Central memory CD8-positive, alpha-beta T cell (primary cell): Measurements from ENCODE around the gene CNTROB.
A peak's percentile ranks its signal among the peaks of the same experiment; 100 is the strongest.

Experiments
- ATAC-seq: fragments of 150-1000 bp; cut with Tn5 transposase; replicated peaks from 2 replicates; pipeline ENCODE4 v1.10.0; 2022; ENCODE audit warnings: mild to moderate bottlenecking, moderate FRiP score, moderate number of reproducible peaks; ENCODE audit not compliant: poor library complexity, severe bottlenecking; ENCODE audit errors: extremely low read depth
- DNase-seq, 2 donors: peaks; one replicate each; pipeline ENCODE4 v3.0.0; 2021; ENCODE audit warnings: low spot score in 2 of 2
- H3K27ac Mint-ChIP-seq: one replicate; pipeline ENCODE4 v1.8.0; 2022; ENCODE audit warnings: low read depth, mild to moderate bottlenecking, moderate library complexity, mixed read lengths
- H3K27me3 Mint-ChIP-seq: one replicate; pipeline ENCODE4 v1.8.0; 2022; ENCODE audit warnings: mixed read lengths
- H3K36me3 Mint-ChIP-seq: one replicate; pipeline ENCODE4 v1.8.0; 2022; ENCODE audit warnings: mild to moderate bottlenecking, moderate library complexity, mixed read lengths; ENCODE audit not compliant: insufficient read depth
- H3K4me1 Mint-ChIP-seq: one replicate; pipeline ENCODE4 v1.8.0; 2022; ENCODE audit warnings: mixed read lengths
- H3K4me3 Mint-ChIP-seq: one replicate; pipeline ENCODE4 v1.8.0; 2022; ENCODE audit warnings: mild to moderate bottlenecking, moderate library complexity, mixed read lengths
- H3K9me3 Mint-ChIP-seq: one replicate; pipeline ENCODE4 v1.8.0; 2022; ENCODE audit warnings: mixed read lengths

Gene CNTROB

GRCh38 chr17:7984904-7985303 is 52.9 kb downstream of the CNTROB start:
- H3K9me3 Mint-ChIP-seq, result no peaks in the 10 kb centered on the region
- peaks cover 3% of the 10 kb centered on the region for H3K36me3 Mint-ChIP-seq
- peaks cover 7% of the 10 kb centered on the region for H3K4me1 Mint-ChIP-seq
- peaks cover 43% of the 10 kb centered on the region for H3K27me3 Mint-ChIP-seq
- no peak overlapping the region for H3K4me3 Mint-ChIP-seq
- no peak for ATAC-seq
- H3K27ac Mint-ChIP-seq, result no peak overlapping the region
- DNase-seq, result no peak

- no peak for ATAC-seq
- Mint-ChIP-seq H3K4me3 (no peak overlapping the region), H3K36me3 (peaks cover 8% of the 10 kb centered on the region), H3K27me3 (peaks cover 27% of the 10 kb centered on the region), H3K27ac (peak overlapping the region; percentile 16), H3K4me1 (peaks cover 15% of the 10 kb centered on the region), H3K9me3 (no peaks in the 10 kb centered on the region)
- DNase-seq, result no peak
Observed at GRCh38 chr17:7987112-7987893, 55.3 kb downstream of the CNTROB start.

DNA sequence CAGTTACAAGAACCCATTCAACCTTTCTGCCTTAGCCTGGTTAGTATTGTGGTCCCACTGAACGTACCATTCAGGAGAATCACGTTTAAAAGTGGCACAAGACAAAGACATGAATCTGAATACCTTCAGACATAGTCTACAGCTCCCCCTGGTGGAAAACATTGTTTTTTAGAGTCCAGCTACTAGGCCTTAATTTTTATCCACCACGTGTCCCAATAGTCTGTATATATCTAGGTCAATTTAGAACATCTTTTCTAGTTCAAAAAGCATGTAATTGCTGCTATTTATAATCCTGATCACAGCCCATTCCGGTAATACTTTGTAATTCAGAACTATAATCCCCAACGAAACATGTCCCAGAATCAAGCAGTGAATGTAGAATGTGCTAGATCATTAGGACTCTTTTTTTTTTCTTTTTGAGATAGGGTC is 56.8 kb downstream of the CNTROB start:
- Mint-ChIP-seq H3K4me1 (peaks cover 15% of the 10 kb centered on the region), H3K4me3 (no peak overlapping the region), H3K9me3 (no peaks in the 10 kb centered on the region), H3K27ac (peak overlapping the region; percentile 48), H3K27me3 (peaks cover 15% of the 10 kb centered on the region), H3K36me3 (peaks cover 8% of the 10 kb centered on the region)
- ATAC-seq, result peak; percentile 61
- peak in 1 of 2 donors; percentile 61 for DNase-seq

- H3K27me3 Mint-ChIP-seq, result peaks cover 11% of the 10 kb centered on the region
- H3K36me3 Mint-ChIP-seq, result peaks cover 8% of the 10 kb centered on the region
- ATAC-seq (peak; percentile 81), DNase-seq (peak; percentile 86 to 98)
- H3K27ac Mint-ChIP-seq, result peak overlapping the region; percentile 85
- H3K4me1 Mint-ChIP-seq, result peaks cover 15% of the 10 kb centered on the region
- H3K4me3 Mint-ChIP-seq, result peak overlapping the region; percentile 79
- H3K9me3 Mint-ChIP-seq, result no peaks in the 10 kb centered on the region
Observed at GRCh38 chr17:7989781-7990655, 58.0 kb downstream of the CNTROB start.

- Mint-ChIP-seq H3K27ac (no peak overlapping the region), H3K4me3 (no peak overlapping the region), H3K4me1 (peaks cover 15% of the 10 kb centered on the region), H3K27me3 (peaks cover 11% of the 10 kb centered on the region), H3K9me3 (no peaks in the 10 kb centered on the region), H3K36me3 (peaks cover 8% of the 10 kb centered on the region)
- ATAC-seq, result no peak
- DNase-seq, result no peak
Observed at GRCh38 chr17:7992516-7992915, 60.5 kb downstream of the CNTROB start.

DNA sequence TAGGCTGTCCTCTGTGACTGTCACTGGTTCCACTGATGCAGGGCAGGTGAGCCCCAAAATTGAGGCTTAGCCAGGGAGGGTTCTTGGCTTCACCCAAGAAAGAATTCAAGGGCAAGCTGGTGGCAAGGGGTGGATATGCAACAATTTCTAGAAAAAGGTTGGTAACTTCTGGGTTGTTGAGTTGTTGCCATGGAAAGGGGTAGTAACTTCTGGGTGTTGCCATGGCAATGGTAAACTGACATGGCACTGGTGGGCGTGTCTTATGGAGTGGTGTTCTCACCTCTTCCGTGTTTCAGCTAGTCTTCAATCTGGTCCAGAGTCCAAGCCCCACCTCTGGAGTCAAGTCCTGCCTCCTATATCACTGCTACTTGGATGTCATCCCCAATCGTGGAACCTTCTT is 60.9 kb downstream of the CNTROB start:
- Mint-ChIP-seq H3K27me3 (peaks cover 11% of the 10 kb centered on the region), H3K36me3 (peaks cover 8% of the 10 kb centered on the region), H3K4me3 (no peak overlapping the region), H3K9me3 (no peaks in the 10 kb centered on the region), H3K4me1 (peaks cover 15% of the 10 kb centered on the region), H3K27ac (no peak overlapping the region)
- ATAC-seq, result no peak
- no peak for DNase-seq

DNA sequence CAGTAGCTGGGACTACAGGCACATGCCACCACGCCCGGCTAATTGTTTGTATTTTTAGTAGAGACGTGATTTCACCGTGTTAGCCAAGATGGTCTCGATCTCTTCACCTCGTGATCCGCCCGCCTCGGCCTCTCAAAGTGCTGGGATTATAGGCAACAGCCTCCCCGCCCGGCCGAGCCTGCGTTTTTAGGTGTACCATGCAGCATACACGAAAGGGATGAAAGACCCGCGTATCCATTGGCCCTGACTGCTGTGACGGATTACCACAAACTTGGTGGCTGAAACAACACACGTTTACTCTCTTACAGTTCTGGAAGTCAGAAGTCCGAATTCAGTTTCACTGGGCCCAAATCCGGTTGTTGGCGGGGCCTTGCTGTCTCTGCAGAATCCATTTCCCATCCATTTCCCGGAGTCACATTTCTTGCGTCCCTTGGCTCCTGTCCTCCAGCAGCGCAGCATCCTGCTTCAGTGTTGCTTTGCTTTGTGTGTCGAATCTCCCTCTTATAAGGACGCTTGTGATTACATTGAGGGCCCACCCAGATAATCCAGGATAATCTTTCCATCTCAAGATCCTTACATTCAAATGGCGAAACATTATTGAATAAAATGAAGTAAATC is 62.1 kb downstream of the CNTROB start:
- Mint-ChIP-seq H3K4me3 (no peak overlapping the region), H3K27ac (no peak overlapping the region), H3K4me1 (peaks cover 12% of the 10 kb centered on the region), H3K36me3 (peaks cover 8% of the 10 kb centered on the region), H3K27me3 (peaks cover 20% of the 10 kb centered on the region), H3K9me3 (no peaks in the 10 kb centered on the region)
- DNase-seq (no peak), ATAC-seq (no peak)

- Mint-ChIP-seq H3K27ac (no peak overlapping the region), H3K4me3 (no peak overlapping the region), H3K36me3 (peaks cover 3% of the 10 kb centered on the region), H3K27me3 (peaks cover 31% of the 10 kb centered on the region), H3K4me1 (peaks cover 3% of the 10 kb centered on the region), H3K9me3 (no peaks in the 10 kb centered on the region)
- DNase-seq, result no peak
- ATAC-seq, result no peak
Observed at GRCh38 chr17:7995724-7996123, 63.7 kb downstream of the CNTROB start.

DNA sequence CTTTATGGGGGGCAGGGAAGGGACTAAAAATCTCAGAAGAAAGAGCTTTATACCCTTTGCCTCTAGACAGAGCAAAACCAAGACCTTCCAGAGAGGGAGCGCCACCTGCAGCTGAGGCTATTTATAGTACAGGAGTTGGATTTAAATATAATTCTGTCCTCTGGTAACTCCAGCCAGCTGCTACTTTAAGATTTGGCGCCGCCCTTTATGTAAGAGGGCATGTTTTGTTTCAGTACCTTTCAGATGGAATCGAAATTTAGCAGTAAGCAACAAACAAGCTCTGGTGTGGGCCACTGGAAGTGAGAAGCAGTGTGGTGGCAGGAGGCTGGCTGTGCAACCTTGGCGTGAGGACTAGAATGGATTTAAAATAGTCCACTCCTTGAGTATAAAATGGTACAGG is 65.2 kb downstream of the CNTROB start:
- Mint-ChIP-seq H3K4me1 (peaks cover 5% of the 10 kb centered on the region), H3K27me3 (peaks cover 45% of the 10 kb centered on the region), H3K27ac (no peak overlapping the region), H3K4me3 (no peak overlapping the region), H3K9me3 (no peaks in the 10 kb centered on the region), H3K36me3 (no peaks in the 10 kb centered on the region)
- DNase-seq, result no peak
- ATAC-seq, result peak; percentile 40
